ENCODE data around the gene FAM72A. TPM values are rescaled to one million over a fixed set of nuclear protein-coding genes. Genes with fewer than 3 reads are reported as not detected.
"Not testable (repeated sequence)": the region's sequence is repeated elsewhere in the genome, so short reads cannot be mapped to it uniquely, and the experiment has no call there.

Gene FAM72A
- 1 to 10 TPM in 1 of 2 donors, under 1 TPM in 1; 0.27 to 2.2 TPM for total RNA-seq

DNA sequence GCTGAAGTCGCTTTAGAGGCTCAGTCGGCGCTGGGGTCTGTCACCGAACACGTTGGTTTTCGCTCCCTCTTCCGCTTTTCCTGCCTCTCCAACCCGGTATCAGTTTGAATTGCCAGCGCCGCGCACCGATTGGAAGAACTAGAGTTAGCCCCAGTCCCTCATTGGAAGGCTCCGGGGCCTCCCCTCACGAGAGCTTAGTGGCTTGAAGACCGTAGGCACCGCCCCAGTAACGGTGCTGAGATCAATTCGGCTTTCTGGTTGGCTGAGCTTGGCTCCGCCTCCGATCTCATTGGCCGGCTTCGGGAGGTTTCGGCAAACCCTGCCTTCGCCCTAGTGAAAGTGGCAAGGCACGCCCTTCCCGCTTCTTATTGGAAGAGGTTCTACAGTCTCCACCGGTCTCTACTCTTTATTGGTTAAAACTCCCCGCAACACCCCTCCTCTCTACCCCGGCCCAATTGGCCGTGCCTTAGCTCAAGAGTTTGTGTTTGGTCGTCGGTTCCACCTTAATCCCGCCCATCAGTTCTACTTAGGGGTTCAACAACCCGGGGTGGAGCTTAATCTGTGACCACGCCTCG, at the start of gene FAM72A:
TSS of gene FAM72A (minus strand) at position 51 of the 575 bp plus-strand sequence. CDS start 814 bp downstream, outside the sequence.
- peak; percentile 99 for DNase-seq (ENCODE audit: low spot score)
- intact Hi-C loops (cut with DNase I) = not testable (repeated sequence)

DNA sequence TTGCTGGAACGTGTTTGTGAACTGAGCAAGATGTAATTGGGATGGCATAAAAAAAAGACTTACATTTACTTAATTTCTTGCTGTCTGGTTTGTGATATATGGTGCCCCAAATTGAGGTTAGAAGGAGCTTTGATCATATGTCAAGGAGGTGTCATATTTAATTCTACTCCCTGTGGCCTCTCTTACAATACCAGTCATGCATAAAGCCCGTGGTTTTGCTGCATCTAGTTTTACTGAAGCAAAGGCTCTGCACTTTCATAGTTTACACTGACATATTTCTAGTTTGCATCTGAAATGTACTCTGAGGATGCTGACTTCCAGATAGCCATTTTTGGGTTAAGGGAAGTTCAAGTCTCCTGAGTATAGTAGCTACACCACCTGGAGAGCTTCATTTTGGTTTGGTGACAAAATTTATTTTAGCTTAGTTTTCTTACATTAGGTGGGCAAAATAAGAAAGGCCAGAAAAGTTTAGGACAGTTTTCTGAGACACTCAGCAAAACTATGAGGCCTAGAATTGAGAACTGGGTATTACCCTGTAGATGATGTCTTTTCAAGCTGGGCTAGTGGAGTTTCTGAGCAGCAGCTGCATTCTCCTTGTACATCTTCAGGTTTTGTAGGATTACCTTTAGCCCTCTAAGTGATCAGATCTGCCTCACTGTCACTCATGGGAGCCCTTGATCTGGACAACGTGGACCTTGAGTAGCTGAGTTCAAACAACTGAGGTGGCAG, 48.5 kb upstream of the FAM72A start:
- DNase-seq (ENCODE audit: low spot score); intact Hi-C loops (cut with DNase I); H3K4me1 ChIP-seq (replicated peaks); H3K27me3 ChIP-seq (replicated peaks; ENCODE audit: insufficient read depth); H3K4me3 ChIP-seq; H3K36me3 ChIP-seq; H3K9me3 ChIP-seq; H3K27ac ChIP-seq: not testable (repeated sequence)
- 33% methylated on average over 1 of the region's 3 CpGs for WGBS

More for the DNA sequence above, at the start of gene FAM72A:
- not testable (repeated sequence) for H3K36me3 ChIP-seq; H3K4me1 ChIP-seq (replicated peaks); H3K9me3 ChIP-seq; H3K27me3 ChIP-seq (replicated peaks; ENCODE audit: insufficient read depth)
- TF ChIP-seq POLR2AphosphoS5 (IDR thresholded peaks at IDR 0.05) = peak; percentile 80
- WGBS = under 1% methylated on average over 16 of the region's 36 CpGs
- Histone ChIP-seq H3K4me3 (peak within 1 kb of the TSS; percentile 45 to 48), H3K27ac (peak within 1 kb of the TSS; percentile 77 to 80)

DNA sequence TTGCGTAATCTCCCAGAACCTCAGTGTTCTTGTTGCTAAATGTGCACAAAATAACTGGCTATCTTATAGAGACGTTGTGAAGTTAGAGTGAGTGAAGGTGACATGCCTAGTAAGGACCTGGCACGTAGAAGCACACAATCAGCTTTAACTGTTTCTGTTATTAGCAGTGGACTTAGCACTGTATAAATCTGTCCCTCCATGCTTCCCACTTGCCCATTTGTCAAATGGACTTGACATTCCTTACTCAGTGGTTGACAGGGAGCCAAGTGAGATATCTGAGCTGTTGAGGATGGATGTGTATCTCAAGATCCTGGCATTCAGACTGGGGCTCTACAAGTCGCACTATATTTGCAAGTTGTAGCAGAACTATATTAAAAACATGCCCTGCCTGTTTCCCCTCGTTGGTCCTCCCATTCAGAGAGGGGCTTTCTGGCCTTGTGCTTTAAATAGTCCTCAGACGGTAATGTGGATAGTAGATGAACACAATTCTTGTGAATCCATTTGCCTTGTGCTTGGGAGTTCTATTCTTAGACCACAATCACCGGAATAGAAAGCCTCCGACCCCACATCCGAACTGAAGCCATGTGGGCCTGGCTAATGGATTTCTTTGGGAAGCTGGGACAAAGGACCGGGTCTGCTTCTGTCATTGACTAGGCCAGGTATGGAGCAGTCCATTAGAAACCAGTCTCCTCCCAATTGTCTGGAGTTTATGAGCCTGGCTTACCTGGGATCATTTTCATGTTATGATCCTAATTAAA, 43.7 kb upstream of the FAM72A start:
- H3K27ac ChIP-seq; intact Hi-C loops (cut with DNase I); H3K4me3 ChIP-seq; H3K9me3 ChIP-seq; H3K27me3 ChIP-seq (replicated peaks; ENCODE audit: insufficient read depth); H3K36me3 ChIP-seq; DNase-seq (ENCODE audit: low spot score); H3K4me1 ChIP-seq (replicated peaks): not testable (repeated sequence)
- no CpG with 5 or more reads among the region's 10 CpGs for WGBS

DNA sequence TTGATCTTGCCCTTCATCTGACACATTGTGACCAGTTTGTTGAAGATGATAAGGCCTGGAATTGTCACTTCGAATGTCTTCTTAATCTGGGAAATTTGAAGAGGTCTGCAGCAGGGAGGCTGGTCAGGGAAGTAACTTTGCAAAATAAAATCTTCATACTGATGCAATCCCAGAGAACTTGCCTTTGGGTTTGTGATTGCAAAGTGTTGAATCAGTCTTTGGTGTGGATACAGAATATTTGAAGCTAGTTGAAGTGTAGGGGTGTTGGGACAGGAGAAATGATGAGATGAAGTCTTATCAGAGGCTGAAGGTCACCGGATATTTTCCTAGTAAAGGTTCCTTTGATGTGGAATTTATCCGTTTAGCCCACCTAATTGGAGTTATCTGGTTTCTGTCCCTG, 42.8 kb upstream of the FAM72A start:
- H3K4me3 ChIP-seq; H3K36me3 ChIP-seq; intact Hi-C loops (cut with DNase I); H3K27ac ChIP-seq; H3K27me3 ChIP-seq (replicated peaks; ENCODE audit: insufficient read depth); H3K9me3 ChIP-seq; DNase-seq (ENCODE audit: low spot score); H3K4me1 ChIP-seq (replicated peaks): not testable (repeated sequence)
- 75% methylated on average over 1 of the region's 3 CpGs for WGBS

DNA sequence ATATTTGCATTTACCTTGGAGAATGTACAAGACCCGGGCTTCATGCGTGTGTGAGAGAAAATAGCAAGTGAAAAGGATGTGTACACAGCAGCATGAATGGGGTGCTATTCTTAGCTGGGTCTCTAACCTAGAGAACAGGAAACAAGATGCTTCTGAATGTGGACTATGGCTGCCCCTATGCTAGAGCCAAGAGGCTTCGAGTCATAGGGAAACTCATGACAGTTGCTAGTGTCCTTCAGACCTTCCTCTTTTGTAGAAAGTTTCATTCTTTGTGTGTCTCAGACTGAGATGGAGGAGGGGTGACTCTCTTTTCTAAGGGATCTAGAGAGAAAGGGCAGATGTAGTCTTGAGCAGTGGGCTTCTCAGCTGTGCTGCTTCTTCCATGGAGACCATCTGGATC, 40.7 kb upstream of the FAM72A start:
- H3K36me3 ChIP-seq; H3K4me1 ChIP-seq (replicated peaks): not testable (repeated sequence)
- whole genome bisulfite sequencing = 29% methylated on average over 1 of the region's 3 CpGs

DNA sequence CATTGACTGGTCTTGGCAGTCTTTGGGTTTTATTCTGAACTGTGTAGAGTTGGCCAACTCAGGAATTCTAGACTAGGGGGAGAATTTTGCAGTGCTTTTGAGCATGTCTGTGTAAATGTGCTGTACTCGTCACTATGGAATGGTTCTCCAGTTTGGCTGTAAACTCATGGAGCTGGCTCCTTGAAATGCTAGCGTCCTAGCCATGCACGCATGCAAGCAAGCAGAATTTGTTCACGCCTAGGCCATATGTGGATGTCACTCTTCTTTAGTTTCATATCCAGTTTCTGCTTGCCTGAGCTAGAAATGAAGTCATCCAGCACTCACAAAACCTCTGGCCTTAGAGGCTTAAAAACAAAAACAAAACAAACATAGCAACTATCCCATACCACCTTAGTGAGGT, 37.6 kb upstream of the FAM72A start:
- H3K4me1 ChIP-seq (replicated peaks); H3K27ac ChIP-seq; H3K36me3 ChIP-seq; H3K9me3 ChIP-seq; H3K27me3 ChIP-seq (replicated peaks; ENCODE audit: insufficient read depth); H3K4me3 ChIP-seq; intact Hi-C loops (cut with DNase I); DNase-seq (ENCODE audit: low spot score): not testable (repeated sequence)
- 89% methylated on average over 4 of the region's 4 CpGs for WGBS

More for the DNA sequence above, 40.7 kb upstream of the FAM72A start:
- intact Hi-C loops (cut with DNase I); H3K4me3 ChIP-seq; H3K27me3 ChIP-seq (replicated peaks; ENCODE audit: insufficient read depth); H3K9me3 ChIP-seq: not testable (repeated sequence)
- peak overlapping the region in 1 of 2 donors; percentile 48 for H3K27ac ChIP-seq
- peak; percentile 3 for DNase-seq (ENCODE audit: low spot score)

DNA sequence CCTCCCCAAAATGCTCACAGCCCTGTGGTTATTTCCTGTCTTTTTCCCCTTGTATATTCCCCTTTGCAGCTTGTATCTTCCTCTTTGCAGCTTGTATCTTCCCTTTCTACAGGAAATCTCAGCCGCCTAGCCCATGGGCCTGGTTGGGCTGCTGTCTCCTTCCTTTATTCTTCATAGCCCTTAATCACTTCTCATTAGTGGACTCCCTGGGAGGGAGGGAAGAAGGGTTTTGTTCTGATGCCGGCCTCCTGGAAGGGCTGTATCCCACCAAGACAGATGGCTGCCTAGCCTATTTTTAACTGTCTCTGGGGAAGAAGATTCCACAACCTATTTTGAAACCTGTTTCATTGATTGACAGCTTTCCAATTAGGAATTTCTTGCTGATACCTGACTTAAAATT, 32.6 kb upstream of the FAM72A start:
- H3K4me3 ChIP-seq; intact Hi-C loops (cut with DNase I); DNase-seq (ENCODE audit: low spot score); H3K27me3 ChIP-seq (replicated peaks; ENCODE audit: insufficient read depth); H3K36me3 ChIP-seq; H3K27ac ChIP-seq; H3K4me1 ChIP-seq (replicated peaks); H3K9me3 ChIP-seq: not testable (repeated sequence)
- no CpG with 5 or more reads among the region's 2 CpGs for WGBS

DNA sequence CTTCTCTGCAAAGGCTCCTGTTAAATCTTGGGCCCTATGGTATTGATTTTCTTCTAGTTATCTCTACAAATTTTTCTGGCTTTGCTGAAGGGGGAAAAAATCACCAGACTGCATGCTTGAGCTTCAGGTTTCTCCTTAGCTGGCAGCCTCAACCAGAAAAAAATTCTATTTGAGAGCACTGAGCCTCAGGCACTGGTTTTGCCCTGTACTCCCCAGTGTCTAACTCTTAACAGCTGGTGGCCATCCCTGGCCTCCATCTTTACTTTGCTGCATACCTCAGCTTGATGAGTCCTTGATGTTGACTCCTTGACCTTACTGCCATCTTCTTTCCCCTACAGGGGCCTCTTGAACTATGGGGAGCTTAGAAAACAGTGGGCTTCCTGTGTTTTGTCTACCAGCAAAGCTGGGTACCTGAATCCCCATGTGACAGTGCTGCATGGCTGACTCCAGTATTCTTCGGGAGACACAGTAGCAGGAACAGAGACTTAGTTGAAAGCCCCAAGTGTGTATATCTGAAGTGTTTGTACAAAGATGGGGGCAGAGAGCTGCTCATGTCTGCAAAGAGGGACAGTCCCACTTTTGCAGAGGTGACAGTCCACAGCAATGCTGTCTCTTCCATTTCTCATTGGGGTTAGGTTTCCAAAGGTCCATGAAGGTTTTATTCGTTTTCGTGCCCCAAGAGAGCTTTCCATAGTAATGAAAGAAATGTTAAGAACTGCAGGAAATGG, 31.7 kb upstream of the FAM72A start:
- H3K27ac ChIP-seq; intact Hi-C loops (cut with DNase I); H3K4me1 ChIP-seq (replicated peaks); H3K27me3 ChIP-seq (replicated peaks; ENCODE audit: insufficient read depth); H3K4me3 ChIP-seq; DNase-seq (ENCODE audit: low spot score); H3K9me3 ChIP-seq; H3K36me3 ChIP-seq: not testable (repeated sequence)
- WGBS = 77% methylated on average over 3 of the region's 3 CpGs

DNA sequence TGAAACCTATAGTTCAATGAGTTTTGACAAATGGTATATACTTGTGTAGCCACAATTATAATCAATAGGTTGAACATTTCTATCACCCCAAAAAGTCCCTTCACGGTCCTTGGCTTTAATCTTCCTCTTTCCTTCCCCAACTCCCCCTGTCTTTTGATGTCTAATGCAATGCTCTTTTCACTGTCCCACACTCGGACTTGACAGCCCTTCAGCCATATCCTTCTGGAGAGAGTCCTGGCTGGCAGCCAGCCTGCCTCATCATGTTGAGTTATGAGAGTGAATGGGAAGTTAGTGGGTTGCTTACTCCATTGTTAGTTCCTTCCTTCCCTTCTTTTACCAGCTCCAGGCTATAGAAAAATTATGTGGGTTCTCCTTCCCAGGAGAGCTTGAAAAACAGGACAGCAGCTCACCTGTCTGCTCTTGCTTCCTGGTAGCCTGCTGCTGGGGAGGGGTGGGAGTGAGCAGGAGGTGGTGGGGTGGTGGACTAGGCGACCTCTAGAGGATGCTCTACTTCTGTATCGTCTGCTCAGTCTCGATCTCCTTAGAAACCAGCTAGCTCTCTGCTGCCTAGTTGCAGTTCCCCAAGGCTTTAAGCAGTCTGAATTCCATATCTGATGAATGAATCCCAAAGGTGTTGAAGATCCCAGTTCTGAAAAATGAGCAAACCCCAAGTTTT, 30.5 kb upstream of the FAM72A start:
- H3K4me1 ChIP-seq (replicated peaks); DNase-seq (ENCODE audit: low spot score); H3K27ac ChIP-seq; H3K27me3 ChIP-seq (replicated peaks; ENCODE audit: insufficient read depth); H3K4me3 ChIP-seq; intact Hi-C loops (cut with DNase I); H3K9me3 ChIP-seq; H3K36me3 ChIP-seq: not testable (repeated sequence)
- 42% methylated on average over 2 of the region's 5 CpGs for WGBS

DNA sequence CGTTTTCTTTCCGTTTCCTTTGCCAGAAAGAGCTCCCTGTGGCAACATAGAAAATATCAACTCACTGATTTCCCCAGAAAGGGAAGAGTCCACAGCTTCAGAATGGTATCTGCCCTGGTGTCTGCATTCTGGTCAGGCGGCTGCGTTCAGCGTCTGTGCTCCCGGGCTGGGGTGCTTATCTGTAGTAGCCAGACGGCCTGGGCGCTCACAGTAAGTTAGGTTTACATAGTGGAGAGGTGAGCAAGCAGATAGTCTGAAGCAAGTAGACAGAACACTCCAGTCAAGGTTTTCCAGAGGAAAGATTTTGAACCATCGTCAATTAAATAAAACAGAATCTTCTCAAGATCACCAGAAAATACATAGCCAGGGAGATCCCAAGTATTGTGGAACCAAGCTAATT, 29.4 kb upstream of the FAM72A start:
- intact Hi-C loops (cut with DNase I); H3K4me1 ChIP-seq (replicated peaks); H3K36me3 ChIP-seq; H3K4me3 ChIP-seq; H3K9me3 ChIP-seq; H3K27ac ChIP-seq; DNase-seq (ENCODE audit: low spot score); H3K27me3 ChIP-seq (replicated peaks; ENCODE audit: insufficient read depth): not testable (repeated sequence)
- WGBS = 98% methylated on average over 6 of the region's 9 CpGs

DNA sequence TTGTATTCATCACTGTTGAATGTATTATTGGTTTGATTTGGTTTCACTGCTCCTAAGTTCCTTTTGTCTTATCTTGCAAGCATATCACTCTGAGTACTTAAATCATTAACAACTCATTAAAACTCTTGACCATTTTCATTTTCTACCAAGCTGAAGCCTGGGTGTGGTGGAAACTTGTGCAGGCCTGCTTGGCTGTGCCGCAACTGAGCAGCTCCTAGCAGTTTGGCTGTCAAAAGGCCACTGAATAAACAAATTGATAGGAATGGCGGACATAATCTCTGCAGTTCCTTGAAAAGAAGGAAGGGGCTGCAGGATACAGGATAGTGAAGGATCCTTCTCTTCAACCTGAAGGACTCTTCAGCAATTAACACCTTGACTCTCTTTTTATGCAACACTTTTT, 26.6 kb upstream of the FAM72A start:
- not testable (repeated sequence) for DNase-seq (ENCODE audit: low spot score)

More for the DNA sequence above, 26.6 kb upstream of the FAM72A start:
- intact Hi-C loops (cut with DNase I); H3K4me1 ChIP-seq (replicated peaks); H3K27ac ChIP-seq; H3K27me3 ChIP-seq (replicated peaks; ENCODE audit: insufficient read depth); H3K4me3 ChIP-seq; H3K9me3 ChIP-seq; H3K36me3 ChIP-seq: not testable (repeated sequence)
- 63% methylated on average over 2 of the region's 2 CpGs for WGBS
